ELR (cell line): ENCODE data around the gene CD4.
A peak's percentile ranks its signal among the peaks of the same experiment; 100 is the strongest.
"Not testable (repeated sequence)": the region's sequence is repeated elsewhere in the genome, so short reads cannot be mapped to it uniquely, and the experiment has no call there.

Experiments
- DNase-seq: peaks from one replicate; pipeline ENCODE4 v3.0.0-alpha.2; 2015; ENCODE audit warnings: low read depth

CD4 gene

GRCh38 chr12:6847676-6848075, 58.3 kb downstream of the CD4 start:
- DNase-seq = no peak

GRCh38 chr12:6849427-6849826, 60.1 kb downstream of the CD4 start:
- no peak for DNase-seq

GRCh38 chr12:6849976-6850560, 60.7 kb downstream of the CD4 start:
- peak; percentile 15 for DNase-seq

DNA sequence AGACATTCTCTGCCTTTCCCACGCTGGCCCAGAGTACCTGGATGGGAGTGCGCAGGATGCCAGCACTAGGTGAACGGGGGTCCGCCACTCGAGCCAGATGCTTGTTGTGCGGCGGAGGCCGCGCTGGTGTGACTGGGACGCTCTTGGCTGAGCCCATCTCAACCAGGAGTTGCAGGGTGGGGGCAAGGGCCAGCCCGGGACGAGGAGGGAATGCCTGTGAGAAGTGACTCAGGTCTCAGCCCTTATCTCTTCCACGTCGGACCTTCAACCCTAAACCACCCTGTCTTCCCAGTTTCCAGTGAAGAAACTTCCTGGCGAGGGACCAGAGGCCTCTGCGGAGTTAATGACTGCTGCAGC, 61.4 kb downstream of the CD4 start:
- DNase-seq = no peak

DNA sequence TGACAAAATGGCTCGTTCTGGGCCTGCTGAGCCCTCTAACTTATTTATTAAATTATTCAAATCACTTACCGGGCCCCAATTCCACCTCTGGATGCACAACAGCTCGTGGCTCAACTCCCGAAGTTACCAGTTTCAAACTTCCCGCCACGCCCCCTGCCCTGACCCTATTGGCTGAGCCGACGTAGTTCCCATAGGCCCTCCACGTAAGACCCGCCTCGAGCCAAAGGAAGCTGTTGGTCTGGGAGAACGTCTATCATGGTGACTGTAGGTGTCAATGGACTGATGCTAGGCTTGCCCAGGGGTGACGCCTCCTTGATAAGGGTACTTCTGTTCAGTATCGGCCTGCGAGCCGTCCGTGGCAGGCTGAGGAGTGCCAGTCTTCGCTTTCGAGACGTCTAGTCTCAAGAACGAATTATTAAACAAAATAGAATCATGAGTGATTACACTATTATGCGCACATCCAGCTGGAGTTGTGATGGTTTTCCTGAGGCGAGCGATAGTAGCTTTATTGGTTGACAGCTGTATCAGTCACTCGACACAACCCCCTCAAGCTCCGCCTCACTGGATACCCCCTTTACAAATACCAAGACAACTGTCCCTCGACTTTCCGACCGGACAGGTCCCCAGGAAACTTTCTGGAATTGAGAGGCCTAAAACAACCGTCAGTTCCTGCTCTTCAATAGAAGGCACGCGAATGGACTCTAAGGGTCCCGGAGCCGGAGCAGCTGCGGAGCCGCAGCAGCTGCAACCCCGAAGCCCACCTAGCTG, 62.0 kb downstream of the CD4 start, which contains the start of gene CDCA3:
TSS of gene CDCA3 (minus strand) at position 134 of the 768 bp plus-strand sequence. CDS start 334 bp downstream, outside the sequence.
- DNase-seq = peak; percentile 100

GRCh38 chr12:6851921-6852650, 62.8 kb downstream of the CD4 start, which contains the start of gene USP5:
TSS of gene USP5 (plus strand) at chr12:6852150. CDS start at chr12:6852180, 30 bp downstream.
- DNase-seq = peak; percentile 100

DNA sequence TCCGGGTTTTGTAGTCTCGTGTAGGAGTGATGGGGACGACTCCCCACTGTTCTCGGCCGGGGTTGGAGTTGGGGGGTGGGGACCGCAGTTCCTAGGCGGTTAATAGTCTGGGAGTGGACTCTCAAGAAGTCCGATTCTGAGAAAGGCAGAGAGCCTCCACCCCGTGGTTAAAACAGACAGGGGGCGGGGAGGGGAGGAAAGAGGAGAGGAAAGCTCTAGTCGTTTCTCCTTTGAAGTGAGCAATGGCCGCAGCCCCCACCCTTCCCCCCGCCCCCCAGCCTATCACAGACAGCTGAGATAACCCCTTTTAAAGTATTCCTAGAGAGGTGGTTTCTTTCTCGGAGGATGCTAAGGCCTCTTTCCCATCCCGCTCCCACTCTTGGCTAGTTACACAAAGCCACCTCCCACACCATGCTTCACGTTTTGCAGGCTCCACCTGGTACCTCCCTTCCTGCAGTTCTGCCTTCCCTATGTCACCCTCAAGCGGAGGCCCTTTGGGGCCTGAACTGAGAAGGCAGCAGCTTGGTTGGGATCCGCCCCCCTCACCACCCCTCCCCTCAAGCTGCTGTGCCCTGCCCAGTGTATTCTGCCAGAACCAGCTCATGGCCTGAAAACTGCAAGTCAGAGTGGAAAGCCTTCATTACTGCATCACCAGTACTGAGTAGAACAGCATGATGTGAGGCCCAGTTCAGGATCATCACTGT, 63.5 kb downstream of the CD4 start:
- DNase-seq = peak; percentile 75

DNA sequence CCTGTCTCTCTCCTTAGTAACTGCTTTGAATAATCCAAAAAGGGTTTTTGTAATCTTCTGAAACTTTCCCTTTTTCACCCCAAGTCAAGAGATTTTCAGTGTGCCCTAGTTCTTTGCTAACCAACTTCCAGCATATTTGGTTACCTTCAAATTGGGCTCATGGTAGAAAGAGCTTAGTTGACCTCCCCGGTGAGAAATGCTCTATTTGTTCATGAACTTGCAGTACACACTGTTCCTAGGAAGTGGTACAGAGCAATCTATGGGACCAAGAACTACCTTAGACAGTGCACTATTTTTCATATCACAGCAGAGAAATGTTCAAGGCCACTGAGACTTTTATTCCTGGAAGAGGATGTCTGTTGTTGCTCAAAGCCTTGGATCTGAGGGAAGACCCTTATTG, 64.3 kb downstream of the CD4 start:
- no peak for DNase-seq

DNA sequence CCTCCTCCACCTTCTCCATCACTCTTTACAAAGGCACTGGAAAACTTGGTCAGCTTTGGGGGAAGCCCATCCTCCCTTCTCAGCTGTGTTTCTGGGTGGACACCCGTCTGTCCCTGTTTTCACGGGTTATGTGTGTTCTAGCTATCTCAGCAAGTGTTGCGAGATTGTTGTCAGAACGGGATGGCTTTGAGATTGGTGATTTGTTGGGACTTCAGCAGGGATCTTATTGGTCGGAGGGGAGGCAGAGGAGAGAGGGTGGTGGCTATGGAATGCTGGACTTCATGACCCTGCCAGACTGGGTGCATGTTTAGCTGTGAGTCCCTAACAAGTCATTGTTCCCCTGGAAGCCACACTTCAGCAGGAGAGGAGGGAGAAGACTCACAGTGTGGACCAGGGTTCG, 64.7 kb downstream of the CD4 start:
- DNase-seq = no peak

DNA sequence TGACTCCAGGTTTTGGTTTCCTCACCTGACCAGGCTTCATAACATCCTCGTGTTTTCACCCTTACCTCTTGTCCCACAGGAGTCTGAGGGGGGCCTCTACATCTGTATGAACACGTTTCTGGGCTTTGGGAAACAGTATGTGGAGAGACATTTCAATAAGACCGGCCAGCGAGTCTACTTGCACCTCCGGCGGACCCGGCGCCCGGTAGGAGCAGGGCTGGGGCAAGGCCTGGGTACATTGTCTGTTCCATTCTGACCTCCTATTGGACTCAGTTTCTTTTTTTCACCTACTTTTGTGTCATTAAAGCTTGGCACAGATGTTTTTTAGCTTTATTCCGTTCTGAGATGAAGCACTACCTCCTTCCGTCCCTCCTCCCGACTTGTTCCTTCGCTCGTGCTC, 66.0 kb downstream of the CD4 start:
- no peak for DNase-seq

- DNase-seq = no peak
These were observed 69.5 kb downstream of the CD4 start for GRCh38 chr12:6858799-6859198.

DNA sequence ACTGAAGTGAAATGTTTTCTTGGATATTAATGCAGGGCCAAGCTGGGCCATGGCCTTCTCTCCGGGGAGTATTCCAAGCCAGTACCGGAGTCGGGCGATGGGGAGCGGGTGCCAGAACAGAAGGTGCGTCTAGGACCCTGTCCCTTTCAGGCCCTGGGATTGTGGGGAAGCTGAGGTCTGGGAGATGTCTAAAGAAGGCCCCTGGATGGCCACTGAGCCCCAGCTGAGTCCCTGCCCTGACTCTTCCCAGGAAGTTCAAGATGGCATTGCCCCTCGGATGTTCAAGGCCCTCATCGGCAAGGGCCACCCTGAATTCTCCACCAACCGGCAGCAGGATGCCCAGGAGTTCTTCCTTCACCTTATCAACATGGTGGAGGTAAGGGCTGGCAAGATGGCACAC, 70.8 kb downstream of the CD4 start:
- no peak for DNase-seq

- no peak for DNase-seq
These were observed 71.6 kb downstream of the CD4 start for GRCh38 chr12:6860942-6861341.

GRCh38 chr12:6861391-6861790, 72.1 kb downstream of the CD4 start:
- DNase-seq = no peak

DNA sequence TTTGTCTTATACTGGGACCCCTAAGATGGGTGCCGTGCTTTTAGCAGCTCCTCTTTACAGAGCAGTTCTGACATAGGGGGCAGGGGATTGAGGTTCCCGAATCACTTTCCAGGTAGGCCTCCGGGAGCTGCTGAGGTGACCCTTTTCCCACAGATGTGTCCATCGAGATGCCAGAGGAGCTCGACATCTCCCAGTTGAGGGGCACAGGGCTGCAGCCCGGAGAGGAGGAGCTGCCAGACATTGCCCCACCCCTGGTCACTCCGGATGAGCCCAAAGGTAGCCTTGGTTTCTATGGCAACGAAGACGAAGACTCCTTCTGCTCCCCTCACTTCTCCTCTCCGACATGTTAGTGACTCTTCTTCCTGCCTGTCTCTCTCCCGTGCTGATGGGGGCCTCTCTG, 73.7 kb downstream of the CD4 start:
- DNase-seq = no peak

- DNase-seq = peak; percentile 12
These were observed 74.4 kb downstream of the CD4 start for GRCh38 chr12:6863586-6864321.

DNA sequence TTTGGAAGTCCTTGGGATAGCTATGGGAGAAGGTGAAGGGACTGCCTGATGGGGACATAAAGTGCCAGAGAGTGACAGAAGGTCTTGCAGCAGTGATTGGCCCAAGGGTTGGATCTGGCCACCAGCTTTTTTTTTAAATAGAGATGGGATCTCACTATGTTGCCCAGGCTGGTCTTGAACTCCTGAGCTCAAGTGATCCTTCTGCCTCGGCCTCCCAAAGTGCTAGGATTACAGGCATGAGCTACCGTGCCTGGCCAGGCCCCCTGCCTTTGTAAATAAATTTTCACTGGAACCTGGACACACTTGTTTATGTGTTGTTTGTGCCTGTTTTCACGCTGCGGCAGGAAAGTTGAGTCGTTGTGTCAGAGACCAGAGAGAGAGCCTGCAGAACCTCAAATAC, 76.0 kb downstream of the CD4 start:
- not testable (repeated sequence) for DNase-seq

- DNase-seq = no peak
These were observed 77.0 kb downstream of the CD4 start for GRCh38 chr12:6866163-6866919.

DNA sequence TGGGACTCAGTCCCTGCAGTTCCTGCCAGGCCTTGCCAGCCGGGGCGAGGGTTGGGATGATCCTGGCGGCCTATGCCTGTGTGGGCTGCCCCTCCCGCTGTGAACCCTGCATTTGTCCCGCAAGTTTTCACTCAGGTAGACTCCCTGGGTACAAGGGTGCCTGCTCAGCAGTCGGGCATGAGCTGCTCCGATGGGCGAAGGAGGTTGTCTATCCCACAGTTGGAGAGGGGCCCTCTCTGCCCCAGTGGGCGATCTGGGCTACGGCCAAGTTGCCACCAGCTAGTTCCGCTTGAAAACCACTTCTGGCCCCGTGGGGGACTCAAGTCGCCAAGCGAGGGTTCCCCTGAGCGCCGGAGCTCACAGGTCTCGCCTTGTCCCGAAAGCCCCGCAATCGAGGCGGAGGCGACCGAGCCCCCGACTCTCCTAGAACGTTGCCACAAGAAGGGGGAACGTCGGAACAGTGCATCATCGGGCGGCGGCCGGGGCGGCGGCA, 77.6 kb downstream of the CD4 start:
- DNase-seq = no peak

- peak; percentile 88 for DNase-seq
These were observed 78.3 kb downstream of the CD4 start, which contains the start of gene TPI1 for GRCh38 chr12:6867413-6868210. TSS of gene TPI1 (plus strand) at chr12:6867531. CDS start at chr12:6867567, 36 bp downstream.
